Measurements from ENCODE around the gene CHRNG. TPM values are rescaled to one million over a fixed set of nuclear protein-coding genes. Genes with fewer than 3 reads are reported as not detected.

CHRNG gene
- total and polyA plus RNA-seq, 4 experiments from 2014 or later: not detected

DNA sequence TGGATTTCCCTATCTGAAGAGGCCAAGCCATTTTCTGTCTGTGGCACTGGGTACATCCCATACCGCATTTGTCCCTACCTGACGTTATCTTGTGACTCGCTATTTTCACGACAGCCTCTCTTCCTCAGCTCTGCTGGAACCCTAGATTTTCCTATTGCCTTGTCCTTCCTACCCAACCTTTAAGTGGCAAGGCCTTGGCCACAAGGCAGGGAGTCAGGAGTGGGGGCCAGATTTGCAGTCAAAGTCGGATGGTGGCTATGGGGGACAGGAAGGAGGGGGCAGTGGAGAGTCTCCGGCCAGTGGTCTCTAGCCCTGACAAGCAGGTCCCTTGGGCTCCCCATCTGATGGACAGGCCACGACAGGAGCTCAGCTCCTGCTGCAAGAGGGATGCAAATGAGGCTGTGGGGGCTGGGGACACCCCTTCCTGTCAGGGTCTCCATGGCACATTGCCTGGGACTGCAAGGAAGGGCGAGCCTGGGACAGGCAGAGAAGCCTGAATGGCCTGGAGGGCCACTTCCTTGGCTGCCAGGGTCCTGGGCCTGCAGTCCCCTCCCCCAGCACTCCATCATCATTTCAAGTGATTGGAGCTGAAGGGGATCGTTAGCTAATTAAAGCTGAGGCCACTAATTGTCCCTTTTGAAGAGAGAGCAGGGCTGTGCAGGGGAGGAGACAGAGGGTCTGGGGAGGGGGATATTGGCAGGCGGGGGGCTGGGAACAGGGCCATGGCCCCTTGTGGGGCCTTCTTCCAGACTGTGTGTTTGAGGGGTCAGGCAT, 45.6 kb upstream of the CHRNG start:
- H3K4me1 Mint-ChIP-seq: peaks cover 0 to 5% (median under 1%) of the 10 kb centered on the region in 4 donors
- no peaks in the 10 kb centered on the region for H3K27me3 ChIP-seq (ENCODE audit: insufficient read depth, low read length)
- intact Hi-C loops (cut with micrococcal nuclease): no loop called here
- ChIA-PET POLR2A (ENCODE audit: partially characterized antibody) (no interaction called here), CTCF (ENCODE audit: partially characterized antibody) (no interaction called here)
- H3K4me3 ChIP-seq (ENCODE audit: low read length in 2 of 2): no peak overlapping the region
- DNase-seq: no peak
- no peak overlapping the region for H3K27ac Mint-ChIP-seq
- peaks cover 10 to 29% of the 10 kb centered on the region in 2 donors for H3K27me3 Mint-ChIP-seq
- no peaks in the 10 kb centered on the region for H3K9me3 ChIP-seq (ENCODE audit: control insufficient read depth in 1 of 2, low read length in 2 of 2)
- no peaks in the 10 kb centered on the region for H3K4me1 ChIP-seq (ENCODE audit: insufficient read depth, low read length)
- H3K27ac ChIP-seq (ENCODE audit: low read depth, low read length): no peak overlapping the region
- H3K4me3 Mint-ChIP-seq: no peak overlapping the region
- no peaks in the 10 kb centered on the region for H3K9me3 Mint-ChIP-seq
- no peaks in the 10 kb centered on the region for H3K36me3 Mint-ChIP-seq
- no peaks in the 10 kb centered on the region for H3K36me3 ChIP-seq (ENCODE audit: insufficient read depth, low read length)

- Mint-ChIP-seq H3K27me3 (peaks cover 7 to 28% of the 10 kb centered on the region in 2 donors), H3K4me3 (no peak overlapping the region), H3K27ac (no peak overlapping the region), H3K36me3 (no peaks in the 10 kb centered on the region), H3K9me3 (no peaks in the 10 kb centered on the region), H3K4me1 (peaks cover 0 to 3% (median 0%) of the 10 kb centered on the region in 4 donors)
- no peaks in the 10 kb centered on the region for H3K27me3 ChIP-seq (ENCODE audit: insufficient read depth, low read length)
- intact Hi-C loops (cut with micrococcal nuclease): no loop called here
- H3K4me3 ChIP-seq (ENCODE audit: low read length in 2 of 2): no peak overlapping the region
- no peaks in the 10 kb centered on the region for H3K4me1 ChIP-seq (ENCODE audit: insufficient read depth, low read length)
- ChIA-PET POLR2A (ENCODE audit: partially characterized antibody) (no interaction called here), CTCF (ENCODE audit: partially characterized antibody) (no interaction called here)
- H3K36me3 ChIP-seq (ENCODE audit: insufficient read depth, low read length): no peaks in the 10 kb centered on the region
- no peak for DNase-seq
- H3K9me3 ChIP-seq (ENCODE audit: control insufficient read depth in 1 of 2, low read length in 2 of 2): no peaks in the 10 kb centered on the region
- no peak overlapping the region for H3K27ac ChIP-seq (ENCODE audit: low read depth, low read length)
Observed at GRCh38 chr2:232494542-232494941, 45.0 kb upstream of the CHRNG start.

GRCh38 chr2:232495292-232495691, 44.2 kb upstream of the CHRNG start:
- H3K36me3 Mint-ChIP-seq: no peaks in the 10 kb centered on the region
- Histone ChIP-seq H3K36me3 (ENCODE audit: insufficient read depth, low read length) (no peaks in the 10 kb centered on the region), H3K27me3 (ENCODE audit: insufficient read depth, low read length) (no peaks in the 10 kb centered on the region), H3K4me3 (ENCODE audit: low read length in 2 of 2) (no peak overlapping the region), H3K27ac (ENCODE audit: low read depth, low read length) (no peak overlapping the region), H3K9me3 (ENCODE audit: control insufficient read depth in 1 of 2, low read length in 2 of 2) (no peaks in the 10 kb centered on the region), H3K4me1 (ENCODE audit: insufficient read depth, low read length) (no peaks in the 10 kb centered on the region)
- H3K4me3 Mint-ChIP-seq: no peak overlapping the region
- intact Hi-C loops (cut with micrococcal nuclease): no loop called here
- ChIA-PET POLR2A (ENCODE audit: partially characterized antibody) (no interaction called here), CTCF (ENCODE audit: partially characterized antibody) (no interaction called here)
- peaks cover 3 to 27% of the 10 kb centered on the region in 2 donors for H3K27me3 Mint-ChIP-seq
- no peaks in the 10 kb centered on the region for H3K4me1 Mint-ChIP-seq
- no peak overlapping the region for H3K27ac Mint-ChIP-seq
- no peak for DNase-seq
- H3K9me3 Mint-ChIP-seq: no peaks in the 10 kb centered on the region

DNA sequence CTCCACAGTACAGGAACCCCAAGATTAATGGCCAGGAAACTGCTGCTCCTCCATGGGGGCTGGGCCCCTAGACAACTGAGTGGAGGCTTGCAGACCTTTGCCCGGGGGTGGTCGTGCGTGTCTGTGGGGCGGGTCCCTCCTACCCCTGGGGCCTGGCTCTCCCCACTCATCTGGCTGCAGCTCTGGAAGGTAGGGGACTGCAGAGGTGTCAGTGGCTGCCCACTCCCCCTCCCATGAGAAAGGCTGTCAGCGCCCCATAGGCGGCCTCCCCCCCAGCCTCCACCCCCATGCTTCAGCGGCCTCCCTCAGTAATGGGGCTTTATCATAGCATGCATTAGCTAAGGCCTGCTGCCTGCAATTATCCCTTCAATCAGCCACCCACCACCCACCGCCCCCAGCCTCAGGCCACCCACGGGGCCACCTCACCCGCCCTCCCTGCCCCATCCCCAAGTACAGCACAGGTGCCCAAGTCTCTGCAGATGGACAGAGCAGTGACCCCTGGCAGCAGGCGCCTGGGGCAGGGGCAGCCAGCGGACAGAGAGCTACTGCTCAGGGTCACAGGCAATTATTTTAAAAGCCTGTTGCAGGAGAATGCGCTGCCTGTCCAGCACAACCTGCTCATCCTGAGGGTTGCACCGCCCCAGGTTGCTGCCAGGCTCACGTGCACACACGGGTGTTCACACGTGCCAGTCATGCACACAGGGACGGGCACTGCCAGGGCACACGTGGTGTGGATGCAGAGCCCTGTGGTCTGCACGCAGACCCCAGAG, 42.8 kb upstream of the CHRNG start:
- ChIA-PET POLR2A (ENCODE audit: partially characterized antibody) (no interaction called here), CTCF (ENCODE audit: partially characterized antibody) (no interaction called here)
- Histone ChIP-seq H3K9me3 (ENCODE audit: control insufficient read depth in 1 of 2, low read length in 2 of 2) (no peaks in the 10 kb centered on the region), H3K4me1 (ENCODE audit: insufficient read depth, low read length) (no peaks in the 10 kb centered on the region), H3K36me3 (ENCODE audit: insufficient read depth, low read length) (no peaks in the 10 kb centered on the region), H3K27me3 (ENCODE audit: insufficient read depth, low read length) (no peaks in the 10 kb centered on the region), H3K4me3 (ENCODE audit: low read length in 2 of 2) (no peak overlapping the region), H3K27ac (ENCODE audit: low read depth, low read length) (no peak overlapping the region)
- H3K27ac Mint-ChIP-seq: no peak overlapping the region
- H3K9me3 Mint-ChIP-seq: no peaks in the 10 kb centered on the region
- intact Hi-C loops (cut with micrococcal nuclease): no loop called here
- DNase-seq: no peak
- H3K27me3 Mint-ChIP-seq: peaks cover 8 to 24% of the 10 kb centered on the region in 2 donors
- H3K4me3 Mint-ChIP-seq: no peak overlapping the region
- no peaks in the 10 kb centered on the region for H3K4me1 Mint-ChIP-seq
- H3K36me3 Mint-ChIP-seq: no peaks in the 10 kb centered on the region

GRCh38 chr2:232497348-232497747, 42.1 kb upstream of the CHRNG start:
- CTCF ChIA-PET (ENCODE audit: partially characterized antibody): no interaction called here
- H3K4me3 ChIP-seq (ENCODE audit: low read length in 2 of 2): no peak overlapping the region
- DNase-seq: peak in 1 of 5 donors; percentile 9
- H3K27me3 ChIP-seq (ENCODE audit: insufficient read depth, low read length): no peaks in the 10 kb centered on the region
- H3K9me3 ChIP-seq (ENCODE audit: control insufficient read depth in 1 of 2, low read length in 2 of 2): no peaks in the 10 kb centered on the region
- H3K36me3 ChIP-seq (ENCODE audit: insufficient read depth, low read length): no peaks in the 10 kb centered on the region
- H3K36me3 Mint-ChIP-seq: no peaks in the 10 kb centered on the region
- H3K27ac ChIP-seq (ENCODE audit: low read depth, low read length): no peak overlapping the region
- H3K4me1 ChIP-seq (ENCODE audit: insufficient read depth, low read length): no peaks in the 10 kb centered on the region
- H3K27me3 Mint-ChIP-seq: peaks cover 11 to 24% of the 10 kb centered on the region in 2 donors
- POLR2A ChIA-PET (ENCODE audit: partially characterized antibody): no interaction called here
- H3K9me3 Mint-ChIP-seq: no peaks in the 10 kb centered on the region
- H3K4me3 Mint-ChIP-seq: no peak overlapping the region
- intact Hi-C loops (cut with micrococcal nuclease): no loop called here
- H3K4me1 Mint-ChIP-seq: peaks cover 0 to 1% (median under 1%) of the 10 kb centered on the region in 4 donors
- no peak overlapping the region for H3K27ac Mint-ChIP-seq

DNA sequence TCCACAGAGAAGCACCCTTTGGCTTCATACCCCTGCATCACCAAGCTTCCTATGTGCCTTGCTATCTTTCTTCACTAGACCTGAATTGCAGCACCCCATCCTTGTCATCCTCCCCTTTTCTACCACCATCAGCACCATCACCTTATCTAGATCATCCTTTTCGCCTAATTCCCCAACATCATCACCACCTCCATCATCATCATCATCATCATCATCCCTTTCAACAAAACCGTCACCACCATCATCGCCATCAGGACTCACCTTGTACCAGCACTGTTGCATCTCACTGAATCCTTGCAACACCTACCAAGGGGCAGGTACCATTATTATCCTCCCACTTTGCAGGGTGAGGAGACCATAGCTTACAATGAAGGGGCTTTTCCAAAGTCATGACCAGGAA, 41.0 kb upstream of the CHRNG start:
- H3K4me3 Mint-ChIP-seq: no peak overlapping the region
- H3K4me1 Mint-ChIP-seq: peaks cover 0 to 6% (median 3%) of the 10 kb centered on the region in 4 donors
- intact Hi-C loops (cut with micrococcal nuclease): no loop called here
- H3K4me1 ChIP-seq (ENCODE audit: insufficient read depth, low read length): peaks cover 4% of the 10 kb centered on the region
- H3K4me3 ChIP-seq (ENCODE audit: low read length in 2 of 2): no peak overlapping the region
- ChIA-PET POLR2A (ENCODE audit: partially characterized antibody) (no interaction called here), CTCF (ENCODE audit: partially characterized antibody) (no interaction called here)
- no peaks in the 10 kb centered on the region for H3K27me3 ChIP-seq (ENCODE audit: insufficient read depth, low read length)
- peaks cover 14 to 22% of the 10 kb centered on the region in 2 donors for H3K27me3 Mint-ChIP-seq
- H3K27ac ChIP-seq (ENCODE audit: low read depth, low read length): no peak overlapping the region
- no peaks in the 10 kb centered on the region for H3K9me3 ChIP-seq (ENCODE audit: control insufficient read depth in 1 of 2, low read length in 2 of 2)
- H3K9me3 Mint-ChIP-seq: no peaks in the 10 kb centered on the region
- H3K36me3 ChIP-seq (ENCODE audit: insufficient read depth, low read length): no peaks in the 10 kb centered on the region
- DNase-seq: no peak
- no peak overlapping the region for H3K27ac Mint-ChIP-seq
- H3K36me3 Mint-ChIP-seq: peaks cover 0 to 1% of the 10 kb centered on the region in 2 donors

DNA sequence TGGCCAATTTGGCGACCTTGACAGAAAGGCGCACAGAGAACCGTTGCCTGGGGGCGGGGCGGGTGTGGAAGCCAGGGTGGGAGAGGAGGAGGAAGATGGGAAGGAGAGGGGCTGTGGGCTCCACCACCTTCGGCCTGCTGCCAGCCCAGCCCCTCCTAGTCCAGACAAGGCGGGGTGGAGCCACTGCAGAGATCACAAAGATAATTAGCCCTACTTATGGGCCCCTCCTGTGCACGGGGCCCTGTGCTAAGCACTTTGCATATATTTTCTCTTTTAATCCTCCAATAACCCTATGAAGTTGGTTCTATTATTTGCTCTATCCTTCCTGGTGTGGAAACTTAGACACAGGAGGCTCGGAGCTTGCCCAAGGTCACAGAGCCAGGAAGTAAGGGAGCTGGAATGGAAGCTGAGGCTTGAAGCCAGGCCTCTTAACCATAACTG, 38.1 kb upstream of the CHRNG start:
- H3K27me3 ChIP-seq (ENCODE audit: insufficient read depth, low read length): peaks cover 10% of the 10 kb centered on the region
- Mint-ChIP-seq H3K4me3 (peak overlapping the region in 1 of 8 donors; percentile 47), H3K27me3 (peaks cover 20 to 42% of the 10 kb centered on the region in 2 donors), H3K36me3 (peaks cover 0 to 1% of the 10 kb centered on the region in 2 donors), H3K4me1 (peaks cover 1 to 17% (median 5%) of the 10 kb centered on the region in 4 donors), H3K9me3 (no peaks in the 10 kb centered on the region), H3K27ac (no peak overlapping the region)
- H3K36me3 ChIP-seq (ENCODE audit: insufficient read depth, low read length): no peaks in the 10 kb centered on the region
- no peak overlapping the region for H3K27ac ChIP-seq (ENCODE audit: low read depth, low read length)
- intact Hi-C loops (cut with micrococcal nuclease): no loop called here
- H3K4me3 ChIP-seq (ENCODE audit: low read length in 2 of 2): no peak overlapping the region
- ChIA-PET POLR2A (ENCODE audit: partially characterized antibody) (no interaction called here), CTCF (ENCODE audit: partially characterized antibody) (interaction anchor here (0.9 kb wide), 1 partner anchor 21 kb away, joined by 3 read pairs; no protein-coding TSS in a partner anchor)
- no peaks in the 10 kb centered on the region for H3K9me3 ChIP-seq (ENCODE audit: control insufficient read depth in 1 of 2, low read length in 2 of 2)
- no peak for DNase-seq
- H3K4me1 ChIP-seq (ENCODE audit: insufficient read depth, low read length): peaks cover 7% of the 10 kb centered on the region

Measured in CD4-positive, alpha-beta memory T cell (primary cell).